ENCODE measurements around the gene CD47.
A peak's percentile ranks its signal among the peaks of the same experiment; 100 is the strongest.

Gene CD47

DNA sequence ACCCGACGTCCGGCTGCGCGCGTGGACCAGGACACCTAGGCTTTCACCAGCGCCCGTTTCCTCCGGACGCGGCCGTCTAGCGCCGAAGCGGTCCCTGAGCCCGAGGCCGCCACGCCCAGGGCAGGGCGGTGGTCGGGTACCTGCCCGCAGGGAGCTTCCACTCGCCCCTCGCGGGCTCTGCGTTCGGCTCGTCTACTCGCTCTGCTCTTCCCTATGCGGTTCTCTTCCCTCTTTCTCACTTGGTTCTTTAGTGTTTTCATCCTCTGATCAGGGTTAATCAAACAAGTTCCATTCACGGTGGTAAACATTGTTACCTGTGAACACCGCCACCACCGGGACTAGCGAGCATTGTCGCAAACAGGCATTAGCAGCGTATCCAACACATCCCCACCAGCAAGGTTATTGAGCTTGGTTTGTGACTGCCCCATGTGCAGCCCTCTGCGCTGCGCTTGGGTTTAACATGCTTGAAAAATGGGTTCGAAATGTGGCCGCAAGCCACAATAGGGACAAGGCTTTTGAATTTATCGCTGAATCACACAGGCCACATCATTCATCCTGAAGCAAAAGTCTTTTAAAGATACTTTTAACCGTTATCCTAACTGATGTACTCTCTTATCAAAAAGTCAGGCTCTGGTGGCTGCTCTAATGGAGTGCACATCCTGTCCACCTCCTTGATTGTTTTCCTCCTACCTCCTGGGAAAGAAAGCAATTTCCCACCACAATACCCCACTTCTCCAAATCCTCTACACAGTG lies 843 bp upstream of the CD47 start:
- H3K27ac ChIP-seq = peak overlapping the region; percentile 38
- TF ChIP-seq, protein P1, sequence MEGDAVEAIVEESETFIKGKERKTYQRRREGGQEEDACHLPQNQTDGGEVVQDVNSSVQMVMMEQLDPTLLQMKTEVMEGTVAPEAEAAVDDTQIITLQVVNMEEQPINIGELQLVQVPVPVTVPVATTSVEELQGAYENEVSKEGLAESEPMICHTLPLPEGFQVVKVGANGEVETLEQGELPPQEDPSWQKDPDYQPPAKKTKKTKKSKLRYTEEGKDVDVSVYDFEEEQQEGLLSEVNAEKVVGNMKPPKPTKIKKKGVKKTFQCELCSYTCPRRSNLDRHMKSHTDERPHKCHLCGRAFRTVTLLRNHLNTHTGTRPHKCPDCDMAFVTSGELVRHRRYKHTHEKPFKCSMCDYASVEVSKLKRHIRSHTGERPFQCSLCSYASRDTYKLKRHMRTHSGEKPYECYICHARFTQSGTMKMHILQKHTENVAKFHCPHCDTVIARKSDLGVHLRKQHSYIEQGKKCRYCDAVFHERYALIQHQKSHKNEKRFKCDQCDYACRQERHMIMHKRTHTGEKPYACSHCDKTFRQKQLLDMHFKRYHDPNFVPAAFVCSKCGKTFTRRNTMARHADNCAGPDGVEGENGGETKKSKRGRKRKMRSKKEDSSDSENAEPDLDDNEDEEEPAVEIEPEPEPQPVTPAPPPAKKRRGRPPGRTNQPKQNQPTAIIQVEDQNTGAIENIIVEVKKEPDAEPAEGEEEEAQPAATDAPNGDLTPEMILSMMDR (IDR thresholded peaks at IDR 0.05) = no peak
- no peak for TF ChIP-seq ZFX (IDR thresholded peaks at IDR 0.05; ENCODE audit: borderline replicate concordance)

DNA sequence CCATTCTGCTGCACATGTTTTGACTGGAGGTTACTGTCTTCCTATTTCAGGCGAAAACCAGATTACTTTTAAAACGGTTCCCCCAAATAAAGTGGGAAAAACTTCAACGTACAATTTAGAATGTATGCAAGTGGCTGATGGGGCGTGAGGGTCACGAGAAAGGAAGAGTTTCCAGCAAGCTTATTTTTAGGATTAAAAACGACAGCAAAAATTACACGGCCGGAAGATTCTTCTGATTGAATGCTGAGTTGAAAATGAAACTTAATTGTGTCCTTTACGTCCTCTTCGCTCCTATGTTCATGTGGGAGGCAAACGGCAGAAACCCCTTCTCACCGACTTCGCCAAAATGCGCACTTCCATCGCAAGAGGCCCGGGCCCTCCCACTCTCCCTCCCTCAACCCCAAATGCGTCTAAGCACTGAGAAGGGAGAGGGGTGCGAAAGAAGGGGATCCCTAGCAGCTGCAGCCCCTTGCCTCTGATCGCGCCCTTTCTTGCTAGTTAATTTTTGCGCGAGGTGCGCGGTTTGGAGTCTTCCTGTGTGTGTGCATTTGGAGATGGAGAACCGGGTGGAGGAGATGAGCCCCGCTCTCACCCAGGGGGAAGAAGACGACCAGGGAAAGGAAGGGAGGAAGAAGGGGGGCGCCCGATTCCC lies 656 bp downstream of the CD47 start:
- peak overlapping the region; percentile 38; the same call in 1 of the 2 replicates for H3K27ac ChIP-seq
- TF ChIP-seq, protein P1 (IDR thresholded peaks at IDR 0.05) = no peak
- no peak for TF ChIP-seq ZFX (IDR thresholded peaks at IDR 0.05; ENCODE audit: borderline replicate concordance)

DNA sequence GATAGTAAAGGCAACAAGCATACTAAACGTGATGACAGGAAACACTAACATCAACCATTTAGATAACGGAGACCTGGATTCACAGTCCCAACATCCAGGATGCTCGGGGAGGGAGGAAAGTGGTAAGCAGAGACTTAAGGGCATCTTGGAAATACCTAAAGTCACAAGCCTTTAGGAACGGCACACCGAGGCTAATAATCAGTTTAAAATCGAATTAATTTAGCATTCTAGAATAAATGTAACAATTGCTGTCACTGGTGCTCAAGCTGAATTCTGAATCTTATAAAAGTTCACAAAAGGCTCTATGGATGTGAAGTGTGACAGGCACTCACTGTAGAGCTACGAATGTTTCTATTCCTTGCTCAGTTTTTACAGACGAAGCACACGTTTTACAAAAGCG lies 1.3 kb downstream of the CD47 start:
- no peak for TF ChIP-seq ZFX (IDR thresholded peaks at IDR 0.05; ENCODE audit: borderline replicate concordance)
- TF ChIP-seq, protein P1 (IDR thresholded peaks at IDR 0.05) = no peak
- no peak overlapping the region for H3K27ac ChIP-seq

DNA sequence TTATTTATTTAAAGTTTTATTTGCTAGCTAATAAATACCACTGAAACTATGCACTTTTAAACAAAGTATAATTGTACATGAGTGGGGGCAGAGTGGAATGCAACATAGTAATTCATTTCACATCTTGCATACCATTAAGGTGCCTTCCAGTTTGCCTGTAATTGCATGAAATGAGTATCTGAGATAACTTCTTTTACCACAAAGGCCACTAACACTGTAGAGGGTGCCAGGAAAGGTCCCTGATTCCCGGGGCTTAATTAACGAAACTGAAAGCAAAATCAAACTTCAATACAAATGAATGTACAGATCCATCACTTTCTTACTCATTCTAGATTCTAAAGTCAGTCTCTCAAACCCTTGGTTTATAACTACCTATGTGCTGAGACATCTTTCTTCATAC lies 2.1 kb downstream of the CD47 start:
- no peak overlapping the region for H3K27ac ChIP-seq
- no peak for TF ChIP-seq ZFX (IDR thresholded peaks at IDR 0.05; ENCODE audit: borderline replicate concordance)
- TF ChIP-seq, protein P1 (IDR thresholded peaks at IDR 0.05) = no peak

DNA sequence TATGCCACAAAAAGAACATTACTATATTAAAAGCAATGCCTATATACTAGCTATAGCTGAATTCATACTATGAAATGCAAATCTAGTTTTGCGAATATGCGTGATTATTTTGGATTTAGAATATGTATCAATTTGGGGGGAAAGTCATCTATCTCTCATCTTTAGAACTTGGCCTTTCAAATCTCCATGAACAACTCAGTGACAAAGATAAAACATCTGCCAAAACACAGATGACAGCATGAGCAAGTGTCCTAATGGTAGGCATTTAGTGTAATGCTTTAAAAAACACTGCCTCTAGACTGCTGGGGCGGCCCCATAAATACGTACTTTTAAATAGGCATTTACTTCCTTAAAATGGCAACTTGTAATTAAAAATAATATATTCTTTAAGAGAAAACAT lies 2.7 kb downstream of the CD47 start:
- TF ChIP-seq, protein P1 (IDR thresholded peaks at IDR 0.05) = no peak
- no peak for TF ChIP-seq ZFX (IDR thresholded peaks at IDR 0.05; ENCODE audit: borderline replicate concordance)
- H3K27ac ChIP-seq = no peak overlapping the region

DNA sequence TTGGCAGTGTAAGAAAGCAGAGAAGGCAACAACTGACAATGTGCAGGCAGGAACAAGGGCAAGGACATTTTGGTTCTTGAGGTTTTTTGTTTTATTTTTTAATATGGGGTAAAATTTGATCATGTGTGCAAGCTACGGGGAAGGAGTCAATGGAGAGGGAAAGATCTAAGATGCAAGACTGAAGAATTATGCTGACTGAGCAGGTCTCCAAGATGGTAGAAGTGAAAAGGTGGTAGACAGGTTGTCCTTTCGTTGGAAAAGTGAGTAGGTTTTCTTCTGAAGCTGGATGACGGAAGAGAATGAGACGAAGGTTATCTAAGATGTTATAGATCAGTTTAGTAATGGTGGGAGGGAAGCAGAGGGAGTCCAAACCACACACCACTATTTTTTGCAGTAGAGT lies 4.2 kb downstream of the CD47 start:
- TF ChIP-seq, protein P1 (IDR thresholded peaks at IDR 0.05) = no peak
- no peak for TF ChIP-seq ZFX (IDR thresholded peaks at IDR 0.05; ENCODE audit: borderline replicate concordance)
- no peak overlapping the region for H3K27ac ChIP-seq

DNA sequence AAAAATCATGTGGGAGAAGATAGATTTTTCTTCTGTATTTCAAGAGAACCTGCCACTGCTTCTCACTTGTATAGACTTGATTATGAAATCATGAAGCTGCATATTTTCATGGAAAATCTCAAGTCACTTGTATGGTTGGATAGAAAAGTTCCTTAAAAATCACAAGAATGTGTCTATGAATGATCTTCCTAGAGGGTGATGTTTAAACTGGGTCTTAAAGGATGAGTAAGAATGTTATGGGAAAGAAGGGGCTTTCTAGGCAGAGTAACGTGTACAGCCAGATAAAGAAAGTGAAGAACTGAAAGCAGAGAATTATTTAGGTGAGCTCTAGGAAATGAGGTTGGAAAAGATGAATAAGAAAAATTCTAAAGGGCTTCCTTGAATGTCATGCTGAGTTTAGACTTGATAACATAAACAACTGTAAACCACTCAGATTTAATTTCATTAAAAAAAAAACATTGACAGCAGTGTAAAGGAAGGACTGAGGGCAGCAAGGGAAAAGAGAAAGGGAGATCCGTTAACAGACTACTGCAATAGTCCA lies 5.0 kb downstream of the CD47 start:
- TF ChIP-seq, protein P1 (IDR thresholded peaks at IDR 0.05) = no peak
- TF ChIP-seq ZFX (IDR thresholded peaks at IDR 0.05; ENCODE audit: borderline replicate concordance) = no peak
- no peak overlapping the region for H3K27ac ChIP-seq

Data from 22Rv1 (cell line).